Mesendoderm (in vitro differentiated cells): ENCODE data around the gene WNK1.

Experiments used
- DNase-seq: peaks from one replicate; pipeline ENCODE4 v3.0.0; 2013
- H2AK5ac ChIP-seq: 2 replicates; pipeline ENCODE4 v1.6.1; 2013; ENCODE audit warnings: low read length, inconsistent platforms
- H2BK120ac ChIP-seq: 2 replicates; pipeline ENCODE4 v1.6.1; 2013; ENCODE audit warnings: low read depth, mild to moderate bottlenecking, low read length, moderate library complexity, mixed read lengths
- H2BK15ac ChIP-seq: replicated peaks from 2 replicates; pipeline ENCODE4 v1.6.1; 2013; ENCODE audit warnings: low read depth, mild to moderate bottlenecking, moderate library complexity
- H2BK5ac ChIP-seq: 2 replicates; pipeline ENCODE4 v1.6.1; 2013; ENCODE audit warnings: low read length, inconsistent platforms
- H3K18ac ChIP-seq: 2 replicates; pipeline ENCODE4 v1.6.1; 2013; ENCODE audit warnings: mild to moderate bottlenecking, low read length, mixed read lengths
- H3K23ac ChIP-seq: one replicate; pipeline ENCODE4 v1.6.1; 2013; ENCODE audit warnings: low read length
- H3K27ac ChIP-seq: 2 replicates; pipeline ENCODE4 v1.5.1; 2013; ENCODE audit warnings: low read depth, mild to moderate bottlenecking, inconsistent platforms, low read length, moderate library complexity
- H3K27me3 ChIP-seq: 2 replicates; pipeline ENCODE4 v1.6.1; 2013; ENCODE audit warnings: low read length, control low read depth, mild to moderate bottlenecking, inconsistent platforms; ENCODE audit not compliant: insufficient read depth, poor library complexity
- H3K36me3 ChIP-seq: 2 replicates; pipeline ENCODE4 v1.6.1; 2013; ENCODE audit warnings: low read length, inconsistent platforms; ENCODE audit not compliant: control insufficient read depth, insufficient read depth
- H3K4ac ChIP-seq: one replicate; pipeline ENCODE4 v1.6.1; 2013; ENCODE audit warnings: low read depth, mild to moderate bottlenecking, low read length, moderate library complexity
- H3K4me1 ChIP-seq: 2 replicates; pipeline ENCODE4 v1.6.1; 2013; ENCODE audit warnings: low read depth, low read length, inconsistent platforms; ENCODE audit not compliant: control insufficient read depth
- H3K4me2 ChIP-seq: 2 replicates; pipeline ENCODE4 v1.6.1; 2013; ENCODE audit warnings: low read length
- H3K4me3 ChIP-seq: 2 replicates; pipeline ENCODE4 v1.5.1; 2013; ENCODE audit warnings: mild to moderate bottlenecking, low read length
- H3K56ac ChIP-seq: one replicate; pipeline ENCODE4 v1.6.1; 2013; ENCODE audit warnings: low read length
- H3K79me1 ChIP-seq: 2 replicates; pipeline ENCODE4 v1.6.1; 2013; ENCODE audit warnings: low read length, inconsistent platforms
- H3K79me2 ChIP-seq: 2 replicates; pipeline ENCODE4 v1.6.1; 2013; ENCODE audit warnings: mild to moderate bottlenecking, low read length; ENCODE audit not compliant: control insufficient read depth, insufficient read depth
- H3K9ac ChIP-seq: 2 replicates; pipeline ENCODE4 v1.6.1; 2013; ENCODE audit warnings: low read length, inconsistent platforms
- H4K5ac ChIP-seq: one replicate; pipeline ENCODE4 v1.6.1; 2013; ENCODE audit warnings: low read length
- H4K8ac ChIP-seq: one replicate; pipeline ENCODE4 v1.6.1; 2013; ENCODE audit warnings: low read depth, mild to moderate bottlenecking, control low read depth, low read length, moderate library complexity
- WGBS: extraction: QIAGEN DNeasy Blood & Tissue Kit; methylation state at CpG from one replicate; pipeline ENCODE4 v1.1.7; 2013; ENCODE audit warnings: low lambda C conversion rate, missing lambda C conversion rate; ENCODE audit not compliant: insufficient coverage; ENCODE audit errors: extremely low coverage; 5-methylcytosine and 5-hydroxymethylcytosine counted together

The WNK1 gene

DNA sequence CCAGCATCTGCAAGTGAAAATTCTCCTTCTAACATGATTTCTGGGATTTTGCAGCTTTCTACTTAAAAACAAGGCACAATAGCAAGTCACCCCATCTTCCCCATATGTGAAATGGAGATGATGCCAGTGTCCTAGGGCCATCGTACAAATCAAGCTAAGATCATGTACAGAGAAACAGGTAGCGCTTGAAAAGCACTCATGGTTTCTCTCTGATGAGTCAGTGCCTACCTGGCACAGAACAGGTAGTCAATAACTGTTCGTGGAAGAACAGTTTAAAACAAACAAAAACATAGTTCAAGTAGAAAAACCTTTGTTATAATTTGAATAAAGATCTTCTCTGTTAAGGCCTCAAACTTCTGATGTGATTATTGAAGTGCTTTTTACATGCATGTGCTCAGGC is 150.2 kb downstream of the WNK1 start:
- no peak overlapping the region for H4K5ac ChIP-seq
- H2AK5ac ChIP-seq, result no peak overlapping the region
- no peak overlapping the region for H3K4ac ChIP-seq
- WGBS, result no CpG with 5 or more reads among the region's 3 CpGs
- H3K23ac ChIP-seq, result no peak overlapping the region
- H3K56ac ChIP-seq, result peak overlapping the region; percentile 40
- H2BK5ac ChIP-seq, result no peak overlapping the region
- no peak overlapping the region for H3K9ac ChIP-seq
- no peaks in the 10 kb centered on the region for H3K79me2 ChIP-seq
- H3K27me3 ChIP-seq, result no peaks in the 10 kb centered on the region
- H2BK15ac ChIP-seq, result no peak overlapping the region
- H2BK120ac ChIP-seq, result no peak overlapping the region
- H3K27ac ChIP-seq, result peak overlapping the region; percentile 75
- peaks cover 23% of the 10 kb centered on the region for H3K4me1 ChIP-seq
- H3K79me1 ChIP-seq, result peaks cover 2% of the 10 kb centered on the region
- H3K18ac ChIP-seq, result peak overlapping the region; percentile 18
- no peak for DNase-seq
- peaks cover 4% of the 10 kb centered on the region for H3K36me3 ChIP-seq
- no peak overlapping the region for H3K4me3 ChIP-seq
- H3K4me2 ChIP-seq, result no peak overlapping the region
- H4K8ac ChIP-seq, result no peak overlapping the region

DNA sequence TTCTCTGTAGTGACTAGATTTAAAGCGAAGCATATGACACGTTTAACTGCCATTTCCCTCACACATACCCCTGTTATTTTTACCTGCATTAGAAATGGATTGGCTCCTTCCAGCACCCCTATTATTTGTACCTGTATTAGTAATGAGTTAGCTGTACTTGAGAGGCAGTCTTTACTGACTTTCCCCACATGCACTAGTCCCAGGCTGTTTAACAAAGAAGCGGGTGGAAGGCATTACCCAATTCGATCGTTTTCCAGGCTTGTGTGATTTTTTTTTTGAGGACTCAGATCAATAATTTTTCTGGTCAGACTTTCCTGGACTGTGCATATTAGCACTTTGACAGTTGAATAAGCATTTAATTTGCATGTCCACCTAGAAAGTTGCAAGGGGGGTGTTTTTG is 150.7 kb downstream of the WNK1 start:
- no CpG with 5 or more reads among the region's 5 CpGs for WGBS
- Histone ChIP-seq H3K4me2 (no peak overlapping the region), H3K79me2 (no peaks in the 10 kb centered on the region), H3K56ac (peak overlapping the region; percentile 30), H3K23ac (no peak overlapping the region), H4K8ac (no peak overlapping the region), H2BK15ac (no peak overlapping the region), H4K5ac (no peak overlapping the region), H2AK5ac (no peak overlapping the region), H3K79me1 (peaks cover 2% of the 10 kb centered on the region), H3K27ac (peak overlapping the region; percentile 75), H3K4me1 (peaks cover 23% of the 10 kb centered on the region), H2BK5ac (no peak overlapping the region), H3K4me3 (no peak overlapping the region), H3K27me3 (no peaks in the 10 kb centered on the region), H3K4ac (no peak overlapping the region), H3K18ac (peak overlapping the region; percentile 18), H3K36me3 (peaks cover 6% of the 10 kb centered on the region), H2BK120ac (no peak overlapping the region), H3K9ac (no peak overlapping the region)
- DNase-seq, result no peak

DNA sequence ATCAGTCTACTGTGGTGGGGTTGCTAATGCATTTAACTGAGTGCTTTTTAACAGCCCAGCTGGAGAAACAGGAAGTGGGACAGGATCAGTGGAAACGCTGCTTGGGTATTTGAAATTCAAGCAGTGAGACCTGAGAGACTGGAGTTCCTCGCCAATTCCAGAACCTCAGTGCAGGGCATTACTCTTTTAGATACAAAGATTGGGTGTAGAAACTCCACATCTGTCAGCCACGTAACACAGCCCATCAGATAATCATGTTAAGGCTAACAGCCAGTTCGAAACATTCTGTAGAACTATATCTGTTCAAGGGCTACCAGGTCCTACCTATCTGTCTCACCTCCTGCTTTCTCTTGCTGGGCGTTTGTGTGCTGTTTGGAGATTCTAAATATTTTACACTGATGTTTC is 151.6 kb downstream of the WNK1 start:
- Histone ChIP-seq H3K56ac (no peak overlapping the region), H3K27me3 (no peaks in the 10 kb centered on the region), H3K18ac (no peak overlapping the region), H3K4me2 (no peak overlapping the region), H3K4me1 (peaks cover 23% of the 10 kb centered on the region), H3K36me3 (peaks cover 10% of the 10 kb centered on the region), H2BK120ac (no peak overlapping the region), H3K27ac (peak overlapping the region; percentile 15), H3K79me2 (no peaks in the 10 kb centered on the region), H2BK5ac (no peak overlapping the region), H3K9ac (no peak overlapping the region), H2BK15ac (no peak overlapping the region), H3K4me3 (no peak overlapping the region), H3K4ac (no peak overlapping the region), H3K23ac (no peak overlapping the region), H4K8ac (no peak overlapping the region), H4K5ac (no peak overlapping the region), H3K79me1 (peaks cover 2% of the 10 kb centered on the region), H2AK5ac (no peak overlapping the region)
- DNase-seq, result peak; percentile 83
- WGBS, result no CpG with 5 or more reads among the region's 5 CpGs

DNA sequence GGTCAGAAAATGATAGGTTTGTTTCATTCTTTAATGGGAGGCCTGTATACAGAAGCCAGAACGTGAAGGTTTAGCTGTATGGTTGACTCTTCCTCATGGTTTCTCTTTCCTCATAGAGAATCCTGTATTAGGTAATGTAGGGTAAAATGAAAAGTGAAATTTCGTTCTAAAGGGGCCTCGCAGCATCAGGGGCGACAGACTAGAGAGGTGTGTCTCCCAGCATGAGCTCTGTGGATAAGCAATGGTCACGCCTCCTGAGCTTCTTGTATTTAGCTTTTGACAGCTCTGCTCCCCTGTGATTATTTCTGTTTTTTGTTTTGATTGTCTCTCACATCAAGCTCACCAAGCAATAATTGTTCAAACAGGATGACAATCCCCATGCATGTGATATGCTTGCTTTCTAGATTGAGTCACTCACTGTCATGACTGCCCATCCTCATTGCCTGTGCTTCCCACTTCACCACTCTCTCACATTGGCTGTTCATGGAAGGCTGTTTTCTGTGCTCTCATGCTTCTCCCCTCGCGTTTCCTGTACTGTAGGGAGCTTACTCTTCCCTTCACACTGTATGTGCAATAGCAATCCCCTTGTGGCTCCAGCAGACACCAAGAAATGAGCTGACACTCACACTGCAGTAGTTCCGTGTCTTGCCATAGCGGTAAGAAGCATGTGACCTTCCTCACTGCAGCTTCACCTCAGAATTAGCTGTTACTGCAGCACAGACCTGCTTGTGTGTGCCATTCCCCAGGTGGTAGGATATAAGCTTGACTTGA is 153.1 kb downstream of the WNK1 start:
- DNase-seq, result peak; percentile 58
- H3K18ac ChIP-seq, result no peak overlapping the region
- no peak overlapping the region for H2AK5ac ChIP-seq
- no peak overlapping the region for H2BK120ac ChIP-seq
- H3K4me3 ChIP-seq, result no peak overlapping the region
- H3K4ac ChIP-seq, result no peak overlapping the region
- H4K5ac ChIP-seq, result no peak overlapping the region
- peak overlapping the region; percentile 2 for H3K27ac ChIP-seq
- peak overlapping the region; percentile 4 for H3K56ac ChIP-seq
- H3K23ac ChIP-seq, result no peak overlapping the region
- H3K79me2 ChIP-seq, result no peaks in the 10 kb centered on the region
- H2BK15ac ChIP-seq, result no peak overlapping the region
- H3K9ac ChIP-seq, result no peak overlapping the region
- H4K8ac ChIP-seq, result no peak overlapping the region
- H2BK5ac ChIP-seq, result peak overlapping the region; percentile 1
- H3K4me1 ChIP-seq, result peaks cover 23% of the 10 kb centered on the region
- H3K36me3 ChIP-seq, result peaks cover 14% of the 10 kb centered on the region
- H3K79me1 ChIP-seq, result peaks cover 2% of the 10 kb centered on the region
- WGBS, result no CpG with 5 or more reads among the region's 9 CpGs
- H3K4me2 ChIP-seq, result no peak overlapping the region
- no peaks in the 10 kb centered on the region for H3K27me3 ChIP-seq

DNA sequence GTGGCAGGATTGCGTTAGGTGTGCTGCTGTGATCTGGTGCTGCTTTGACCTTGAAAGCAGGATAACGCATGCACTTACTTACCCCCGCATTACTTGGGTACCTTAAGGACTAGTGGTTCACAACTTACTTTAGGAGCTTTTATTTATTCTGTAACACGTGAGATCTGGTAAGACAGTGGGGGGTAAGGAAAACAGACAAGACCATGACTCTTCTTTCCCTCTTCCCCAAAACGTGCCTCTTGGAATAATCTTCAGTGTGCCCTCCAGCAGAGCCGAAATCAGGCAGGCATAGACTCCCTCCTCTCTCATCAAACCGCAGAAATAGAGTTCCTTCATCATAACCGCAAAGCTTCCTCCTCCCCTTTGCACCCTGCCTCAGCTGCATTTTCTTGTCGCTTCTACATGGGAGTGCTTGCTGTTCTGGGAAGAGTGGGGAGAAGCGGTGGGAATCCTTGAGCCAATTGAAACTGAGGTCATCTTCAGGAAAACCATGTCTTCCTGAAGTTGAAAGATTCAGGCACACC is 153.7 kb downstream of the WNK1 start:
- H4K8ac ChIP-seq, result no peak overlapping the region
- H3K27me3 ChIP-seq, result no peaks in the 10 kb centered on the region
- H3K27ac ChIP-seq, result no peak overlapping the region
- H2BK120ac ChIP-seq, result no peak overlapping the region
- WGBS, result no CpG with 5 or more reads among the region's 10 CpGs
- peak overlapping the region; percentile 6 for H3K9ac ChIP-seq
- peaks cover 14% of the 10 kb centered on the region for H3K36me3 ChIP-seq
- no peak overlapping the region for H3K56ac ChIP-seq
- H2AK5ac ChIP-seq, result no peak overlapping the region
- H3K18ac ChIP-seq, result no peak overlapping the region
- H2BK5ac ChIP-seq, result peak overlapping the region; percentile 17
- H3K4ac ChIP-seq, result no peak overlapping the region
- no peak overlapping the region for H3K23ac ChIP-seq
- H3K79me1 ChIP-seq, result peaks cover 2% of the 10 kb centered on the region
- peaks cover 23% of the 10 kb centered on the region for H3K4me1 ChIP-seq
- H3K4me3 ChIP-seq, result no peak overlapping the region
- no peak overlapping the region for H3K4me2 ChIP-seq
- no peaks in the 10 kb centered on the region for H3K79me2 ChIP-seq
- DNase-seq, result no peak
- H4K5ac ChIP-seq, result no peak overlapping the region
- no peak overlapping the region for H2BK15ac ChIP-seq
